K562 (cell line): ENCODE data around the gene CIAO1. TPM values are rescaled to one million over a fixed set of nuclear protein-coding genes. Genes with fewer than 3 reads are reported as not detected.
A peak's percentile ranks its signal among the peaks of the same experiment; 100 is the strongest.

Experiments used
- CHD1 ChIP-seq: fragments of 200-600 bp; sonication (generic); IDR thresholded peaks from one replicate; pipeline ENCODE4 v1.6.1; 2012; ENCODE audit warnings: mild to moderate bottlenecking, moderate library complexity, low read length, inconsistent platforms
- CREB3 ChIP-seq: fragments of 450-650 bp; conservative IDR thresholded peaks from 2 replicates; pipeline ENCODE4 v1.6.1; 2016; ENCODE audit warnings: missing genetic modification characterization, low read depth, mild to moderate bottlenecking, missing compliant biosample characterization, moderate library complexity
- DLX4 ChIP-seq: fragments of 250-450 bp; sonication (Bioruptor Pico); IDR thresholded peaks from 2 replicates; pipeline ENCODE4 v1.6.1; 2021; ENCODE audit warnings: mild to moderate bottlenecking
- ELF1 ChIP-seq: fragments of 200-800 bp; sonication (Bioruptor generic); IDR thresholded peaks from 2 replicates; pipeline ENCODE4 v1.6.1; 2016; ENCODE audit warnings: missing genetic modification characterization, missing compliant biosample characterization
- FOXP1 ChIP-seq: sonication (generic); formaldehyde crosslinking; IDR thresholded peaks from 2 replicates; pipeline ENCODE4 v1.8.0; 2022; ENCODE audit warnings: mild to moderate bottlenecking, missing genetic modification reagents
- MYNN ChIP-seq, 2 experiments: sonication (generic); formaldehyde crosslinking in 1 of 2; IDR thresholded peaks; 2 replicates each; pipeline versions ENCODE4 v1.5.0 to v1.6.1; 2016 to 2020; ENCODE audit warnings: antibody characterized with exemption in 1 of 2, missing genetic modification reagents in 1 of 2
- NFXL1 ChIP-seq: fragments of 450-650 bp; formaldehyde crosslinking; IDR thresholded peaks from 2 replicates; pipeline ENCODE4 v1.4.0; 2021; ENCODE audit warnings: mild to moderate bottlenecking
- NR0B1 ChIP-seq: fragments of 450-650 bp; IDR thresholded peaks from one replicate; pipeline ENCODE4 v1.6.1; 2018; ENCODE audit warnings: mild to moderate bottlenecking, moderate library complexity; ENCODE audit not compliant: partially characterized antibody
- PHB2 ChIP-seq: fragments of 450-650 bp; IDR thresholded peaks from 2 replicates; pipeline ENCODE4 v1.6.1; 2017; ENCODE audit warnings: low read depth
- RBM14 ChIP-seq: fragments of 200-400 bp; formaldehyde crosslinking; IDR thresholded peaks from 2 replicates; pipeline ENCODE4 v1.6.1; 2018; ENCODE audit warnings: low read depth, mild to moderate bottlenecking, low read length, moderate library complexity, borderline replicate concordance; ENCODE audit not compliant: insufficient read depth
- SIX5 ChIP-seq, 2 experiments: IDR thresholded peaks; 2 replicates each; pipeline ENCODE4 v1.6.1; 2011; ENCODE audit warnings: low read length in 2 of 2, borderline replicate concordance in 1 of 2, low read depth in 1 of 2, mild to moderate bottlenecking in 1 of 2, moderate library complexity in 1 of 2; ENCODE audit not compliant: insufficient read depth in 1 of 2
- SMC3 ChIP-seq: conservative IDR thresholded peaks from 2 replicates; pipeline ENCODE4 v1.6.1; 2011; ENCODE audit warnings: low read depth, low read length, improper control_type of control experiment; ENCODE audit not compliant: insufficient read depth
- TCF3 ChIP-seq: sonication (generic); formaldehyde crosslinking; IDR thresholded peaks from 2 replicates; pipeline ENCODE4 v1.4.0; 2020; ENCODE audit warnings: mild to moderate bottlenecking, missing genetic modification reagents
- UBTF ChIP-seq, 2 experiments: IDR thresholded peaks; 2 replicates each; pipeline ENCODE4 v1.6.1; 2012; ENCODE audit warnings: improper control_type of control experiment in 2 of 2, low read depth in 2 of 2, low read length in 2 of 2, borderline replicate concordance in 1 of 2
- ZKSCAN8 ChIP-seq: fragments of 200-800 bp; sonication (Bioruptor generic); IDR thresholded peaks from 2 replicates; pipeline ENCODE4 v1.6.1; 2016; ENCODE audit warnings: missing genetic modification characterization, missing compliant biosample characterization
- ZNF140 ChIP-seq: fragments of 250-450 bp; sonication (Bioruptor Pico); IDR thresholded peaks from 2 replicates; pipeline ENCODE4 v1.8.0; 2021; ENCODE audit warnings: moderate library complexity, mild to moderate bottlenecking, inconsistent platforms
- ZNF280B ChIP-seq: fragments of 250-450 bp; sonication (Bioruptor Pico); IDR thresholded peaks from 2 replicates; pipeline ENCODE4 v1.5.1; 2021; ENCODE audit warnings: mild to moderate bottlenecking
- ZNF436 ChIP-seq: fragments of 250-450, 450-650 bp; sonication (Bioruptor Pico); formaldehyde crosslinking; IDR thresholded peaks from 2 replicates; pipeline ENCODE4 v1.7.0; 2020; ENCODE audit warnings: mild to moderate bottlenecking
- ZNF583 ChIP-seq: fragments of 250-450 bp; sonication (Bioruptor Pico); IDR thresholded peaks from 2 replicates; pipeline ENCODE4 v1.4.0; 2020
- polyA plus RNA-seq, 8 experiments: library from polyadenylated mRNA; depleted of rRNA in 4 of 8; stranded (reverse) in 5 of 8; unstranded in 3 of 8; fragments of >200 nt; fragmentation: Nextera tagmentation in 2 of 8; fragmentation: Illumina TruSeq in 1 of 8; extraction: Ambion mirVana in 2 of 8; extraction: Trizol in 1 of 8; gene quantifications; 2 replicates each; pipeline versions ENCODE4 v1.2.1 to v1.2.3, GENCODE V29; 2011 to 2014; ENCODE audit warnings: inconsistent platforms in 1 of 8, missing spikeins in 1 of 8
- total RNA-seq, 7 experiments: library from RNA; depleted of rRNA in 6 of 7; stranded (reverse); fragments of >200 nt in 6 of 7; fragmentation: Illumina TruSeq in 2 of 7; extraction: Trizol in 2 of 7; gene quantifications; 2 replicates each; pipeline versions ENCODE4 v1.2.1 to v1.2.3, GENCODE V29; 2011 to 2021; ENCODE audit warnings: low replicate concordance in 1 of 7
- TF ChIP-seq, protein P1 (sequence below): sonication (generic); formaldehyde crosslinking; IDR thresholded peaks from 2 replicates; pipeline ENCODE4 v1.8.0; 2022; ENCODE audit warnings: mild to moderate bottlenecking, missing genetic modification reagents

The CIAO1 gene
- total and polyA plus RNA-seq, 9 of the 15 experiments (the other 6 are each of a cell fraction or from before 2014, with no cell fraction given): 11.4 to 156 (median 92.8) TPM

GRCh38 chr2:96245609-96246390 is 20.2 kb upstream of the CIAO1 start (continued):
- TF ChIP-seq NR0B1 (no peak), ZKSCAN8 (CRISPR knock-in tag) (no peak), ELF1 (tag) (peak; percentile 75), PHB2 (no peak), ZNF280B (CRISPR knock-in tag) (no peak), ZNF583 (CRISPR knock-in tag) (no peak), SMC3 (no peak), CHD1 (no peak), MYNN (IDR thresholded peaks at IDR 0.05) (no peak), MYNN (CRISPR knock-in tag; IDR thresholded peaks at IDR 0.05) (no peak), DLX4 (no peak), UBTF (IDR thresholded peaks at IDR 0.05; ENCODE audit: borderline replicate concordance in 1 of 2, low read depth in 2 of 2, low read length in 2 of 2) (no peak), RBM14 (no peak), TCF3 (no peak), FOXP1 (no peak), SIX5 (IDR thresholded peaks at IDR 0.05; ENCODE audit: borderline replicate concordance in 1 of 2, insufficient read depth in 1 of 2, low read depth in 1 of 2, low read length in 2 of 2) (no peak), ZNF140 (no peak), CREB3 (tag) (no peak), ZNF436 (no peak), NFXL1 (CRISPR knock-in tag) (no peak)
- TF ChIP-seq, protein P1, sequence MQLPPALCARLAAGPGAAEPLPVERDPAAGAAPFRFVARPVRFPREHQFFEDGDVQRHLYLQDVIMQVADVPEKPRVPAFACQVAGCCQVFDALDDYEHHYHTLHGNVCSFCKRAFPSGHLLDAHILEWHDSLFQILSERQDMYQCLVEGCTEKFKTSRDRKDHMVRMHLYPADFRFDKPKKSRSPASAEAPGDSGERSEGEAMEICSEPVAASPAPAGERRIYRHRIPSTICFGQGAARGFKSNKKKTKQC (CRISPR knock-in tag): no peak
